Measurements from ENCODE around the gene LMNTD1.
A peak's percentile ranks its signal among the peaks of the same experiment; 100 is the strongest.
"Not testable (repeated sequence)": the region's sequence is repeated elsewhere in the genome, so short reads cannot be mapped to it uniquely, and the experiment has no call there.

LMNTD1 gene

DNA sequence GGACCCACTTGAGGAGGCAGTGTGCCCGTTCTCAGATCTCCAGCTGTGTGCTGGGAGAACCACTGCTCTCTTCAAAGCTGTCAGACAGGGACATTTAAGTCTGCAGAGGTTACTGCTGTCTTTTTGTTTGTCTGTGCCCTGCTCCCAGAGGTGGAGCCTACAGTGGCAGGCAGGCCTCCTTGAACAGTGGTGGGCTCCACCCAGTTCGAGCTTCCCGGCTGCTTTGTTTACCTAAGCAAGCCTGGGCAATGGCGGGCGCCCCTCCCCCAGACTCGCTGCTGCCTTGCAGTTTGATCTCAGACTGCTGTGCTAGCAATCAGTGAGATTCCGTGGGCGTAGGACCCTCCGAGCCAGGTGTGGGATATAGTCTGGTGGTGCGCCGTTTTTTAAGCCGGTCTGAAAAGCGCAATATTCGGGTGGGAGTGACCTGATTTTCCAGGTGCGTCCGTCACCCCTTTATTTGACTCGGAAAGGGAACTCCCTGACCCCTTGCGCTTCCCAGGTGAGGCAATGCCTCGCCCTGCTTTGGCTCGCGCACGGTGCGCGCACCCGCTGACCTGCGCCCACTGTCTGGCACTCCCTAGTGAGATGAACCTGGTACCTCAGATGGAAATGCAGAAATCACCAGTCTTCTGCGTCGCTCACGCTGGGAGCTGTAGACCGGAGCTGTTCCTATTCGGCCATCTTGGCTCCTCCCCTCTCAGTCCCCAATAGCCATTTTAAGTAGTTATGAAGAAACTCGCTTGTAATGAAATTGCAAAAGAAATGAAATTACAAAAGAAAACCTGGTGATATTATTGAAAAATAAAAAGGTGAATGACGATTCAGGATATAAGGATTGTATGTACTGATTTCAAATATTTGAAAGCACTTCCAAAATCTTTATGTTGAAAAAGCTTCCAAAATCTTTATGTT is 63.9 kb downstream of the LMNTD1 start:
- DNase-seq, result not testable (repeated sequence)

DNA sequence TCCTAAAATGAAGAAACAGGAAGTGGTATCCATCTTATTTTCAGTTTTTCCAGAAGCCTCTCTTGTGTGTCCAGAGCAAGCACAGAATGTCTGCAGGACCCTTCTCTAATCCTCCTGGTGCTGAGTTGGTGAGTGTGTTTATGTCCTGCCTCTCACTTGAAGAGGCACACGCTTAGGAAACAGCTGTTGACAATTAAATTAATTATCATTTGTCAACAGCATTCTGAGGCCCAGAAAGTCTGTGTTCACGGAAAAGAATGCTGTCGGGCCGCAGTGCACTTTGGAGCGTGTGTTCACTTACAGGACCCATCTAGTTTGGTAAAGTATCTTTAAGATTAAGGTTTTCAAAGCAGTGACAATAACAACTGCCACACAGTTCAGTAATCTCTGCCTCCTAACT is 70.5 kb downstream of the LMNTD1 start:
- no peak for DNase-seq

DNA sequence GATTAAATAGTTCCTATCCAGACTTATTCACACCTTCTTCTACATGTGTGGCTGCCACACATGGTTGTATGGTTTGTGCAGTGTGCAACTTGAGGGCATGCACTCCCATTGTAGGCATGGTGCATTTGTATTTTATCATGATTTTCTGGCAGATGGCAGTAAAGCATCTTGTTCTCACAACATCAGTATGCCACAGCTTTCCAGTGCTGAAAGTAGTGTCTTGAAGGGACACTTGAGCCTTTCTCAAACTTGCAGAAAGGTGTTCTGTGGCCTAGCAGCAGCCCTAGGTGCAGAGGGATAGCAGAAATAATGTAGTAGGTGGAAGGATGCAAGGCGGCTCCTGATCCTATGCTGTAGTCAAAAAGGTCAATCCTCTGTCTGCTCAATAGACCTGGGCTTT is 72.9 kb downstream of the LMNTD1 start:
- DNase-seq, result no peak

DNA sequence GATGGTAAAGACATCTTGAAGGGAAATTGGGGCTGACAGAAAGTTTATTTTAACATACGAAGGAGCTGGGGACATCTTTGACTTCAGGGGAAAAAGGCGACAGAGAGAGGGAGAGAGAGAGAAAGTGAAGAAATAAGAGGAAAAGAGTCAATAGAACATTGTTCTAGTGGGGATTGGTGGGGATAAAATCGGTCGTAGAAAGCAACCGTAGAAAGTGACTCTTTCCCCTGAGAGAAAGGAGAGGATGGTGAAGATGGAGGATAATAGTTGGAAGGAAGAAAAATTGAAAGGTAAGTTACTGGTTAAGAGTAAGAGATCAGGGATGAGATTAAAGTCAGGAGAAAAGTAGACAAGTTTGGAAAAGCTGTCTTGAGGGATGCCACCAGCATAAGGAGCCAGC is 75.9 kb downstream of the LMNTD1 start:
- no peak for DNase-seq

DNA sequence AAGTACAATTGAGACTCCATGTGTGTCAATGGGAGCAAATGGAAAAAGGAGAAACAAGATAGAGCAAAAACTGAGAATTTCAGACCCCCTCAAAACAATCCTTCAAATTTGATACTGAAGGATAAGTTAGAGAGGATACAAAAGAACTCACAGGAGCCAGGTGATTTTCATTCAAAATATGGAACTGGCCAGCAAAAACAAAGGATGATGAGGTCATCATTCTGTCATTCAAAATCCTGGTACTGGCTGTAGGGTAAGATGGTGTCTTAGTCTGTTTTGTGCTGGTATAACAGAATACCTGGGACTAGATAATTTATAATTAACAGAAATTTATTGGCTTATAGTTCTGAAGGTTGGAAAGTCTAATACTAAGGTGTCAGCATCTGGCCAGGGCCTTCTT is 80.6 kb downstream of the LMNTD1 start:
- no peak for DNase-seq

DNA sequence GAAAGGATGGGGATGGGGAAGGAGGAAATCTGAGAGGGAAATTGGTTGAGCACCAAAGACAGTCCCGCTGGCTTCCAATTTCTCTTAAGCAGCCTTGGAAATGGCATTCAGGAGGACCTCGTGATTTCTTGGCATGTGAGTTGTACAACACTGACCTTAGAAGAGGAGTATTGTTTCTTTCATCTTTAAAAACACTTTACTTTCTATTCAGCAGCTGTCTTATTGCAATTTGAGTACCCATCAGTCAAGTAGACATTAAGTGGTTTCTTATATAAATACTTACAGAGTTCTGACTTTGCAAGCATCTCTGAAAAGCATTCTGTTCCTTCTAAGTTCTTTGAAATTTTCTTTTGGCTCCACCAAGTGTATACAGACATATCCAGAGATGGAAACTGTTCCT is 83.2 kb downstream of the LMNTD1 start:
- no peak for DNase-seq

DNA sequence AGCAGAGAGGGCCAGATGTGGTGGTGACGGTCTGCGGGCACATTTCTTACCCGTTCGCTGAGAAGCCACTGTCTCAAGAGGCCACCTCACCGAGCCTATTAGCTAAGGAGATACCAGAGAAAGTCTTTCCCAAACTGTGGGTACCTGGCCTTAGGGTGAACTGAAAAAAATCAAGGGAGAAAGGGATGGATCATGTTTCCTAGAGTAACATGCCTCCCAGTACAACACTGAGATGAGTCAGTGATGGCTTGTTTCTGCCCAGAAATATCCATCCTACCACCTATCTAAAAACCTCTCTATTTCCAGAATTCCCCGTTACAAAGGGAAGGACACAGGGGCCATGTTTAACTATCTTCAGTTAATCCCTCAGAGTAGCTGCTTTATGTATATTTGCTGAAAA is 83.7 kb downstream of the LMNTD1 start:
- DNase-seq, result no peak

DNA sequence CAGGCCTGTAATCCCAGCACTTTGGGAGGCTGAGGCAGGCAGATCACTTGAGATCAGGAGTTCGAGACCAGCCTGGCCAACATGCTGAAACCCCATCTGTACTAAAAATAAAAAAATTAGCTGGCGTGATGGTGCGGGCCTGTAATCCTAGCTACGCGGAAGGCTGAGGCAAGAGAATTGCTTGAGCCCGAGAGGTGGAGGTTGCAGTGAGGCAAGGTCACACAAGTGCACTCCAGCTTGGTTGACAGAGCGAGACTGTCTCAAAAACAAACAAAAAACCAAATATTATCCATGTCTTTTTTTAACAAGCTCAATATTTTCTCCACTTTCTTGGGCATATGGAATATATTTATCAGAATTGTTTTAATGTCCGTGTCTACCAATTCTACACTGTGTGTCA is 89.6 kb downstream of the LMNTD1 start:
- no peak for DNase-seq

DNA sequence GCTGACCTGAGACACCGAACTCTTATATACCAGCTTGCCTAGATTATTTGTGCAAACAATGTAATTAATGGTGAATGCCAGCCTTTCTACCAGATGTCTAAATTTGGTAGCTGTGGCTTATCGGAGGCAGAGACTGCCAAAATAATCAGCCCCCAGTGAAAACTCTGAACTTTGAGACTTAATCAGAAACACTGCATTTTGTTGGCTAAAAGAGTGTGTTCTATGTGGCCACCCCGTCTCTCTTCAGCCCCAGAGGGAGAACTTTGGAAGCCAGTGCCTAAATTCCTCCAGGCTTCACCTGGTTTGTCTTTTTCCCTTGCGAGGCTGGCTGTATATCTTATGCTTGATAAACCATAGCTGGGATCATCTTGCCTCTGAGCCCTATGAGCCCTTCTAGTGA is 90.1 kb downstream of the LMNTD1 start:
- no peak for DNase-seq

DNA sequence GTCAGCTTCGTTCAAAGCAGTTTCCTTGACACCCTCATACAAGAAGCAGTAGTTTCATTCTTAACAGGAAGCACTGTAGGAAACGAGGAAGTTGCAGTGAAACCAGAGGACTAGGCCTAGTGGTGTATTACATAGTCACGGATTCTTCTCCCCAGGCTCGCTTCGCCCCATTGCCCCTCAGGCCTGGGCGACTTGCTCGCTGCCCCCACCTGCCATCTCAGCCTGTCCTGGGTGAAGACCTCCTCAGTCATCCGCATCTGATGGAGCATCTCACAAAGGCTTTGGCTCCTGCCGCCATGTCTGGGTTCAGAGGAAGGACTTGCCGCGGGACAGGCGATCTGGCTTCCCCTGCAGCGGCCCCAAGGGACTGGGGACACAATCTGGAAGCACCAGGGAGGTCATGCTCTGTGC is 93.5 kb downstream of the LMNTD1 start:
- DNase-seq, result peak; percentile 12

DNA sequence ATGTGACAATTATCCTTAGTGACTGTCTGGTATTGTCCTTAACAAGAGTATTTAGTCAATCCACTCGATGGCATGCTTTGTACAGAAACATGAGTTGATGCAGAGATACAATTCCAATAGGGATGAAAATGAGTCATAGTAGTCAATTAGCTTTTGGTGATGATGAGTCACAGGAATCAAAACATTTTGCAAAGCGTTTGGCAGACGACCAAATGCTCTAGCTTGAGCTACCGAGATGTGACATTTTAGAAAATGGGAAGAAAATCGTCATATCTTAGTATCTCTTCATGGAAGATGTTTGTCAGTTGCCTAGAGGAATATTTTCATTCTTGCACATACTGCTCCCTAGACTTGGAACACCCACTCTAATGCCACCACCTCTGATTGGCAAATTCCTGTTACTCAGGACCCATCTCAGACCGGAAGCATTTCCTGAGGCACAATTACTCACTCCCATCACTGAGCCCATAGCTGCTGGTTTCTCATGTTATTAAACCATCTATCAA is 95.0 kb downstream of the LMNTD1 start:
- DNase-seq, result no peak

DNA sequence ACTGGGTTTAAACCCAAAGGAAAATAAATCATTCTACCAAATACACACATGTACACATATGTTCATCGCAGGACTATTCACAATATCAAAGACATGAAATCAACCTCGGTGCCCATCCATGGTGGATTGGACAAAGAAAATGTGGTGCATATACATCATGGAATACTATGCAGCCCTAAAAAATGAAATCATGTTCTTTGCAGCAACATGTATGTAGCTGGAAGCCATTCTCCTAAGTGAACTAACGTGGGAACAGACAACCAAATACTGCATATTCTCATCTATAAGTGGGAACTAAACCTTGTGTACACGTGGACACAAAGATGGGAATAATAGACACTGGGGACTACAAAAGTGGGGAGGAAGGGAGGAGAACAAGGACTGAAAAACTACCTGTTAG is 96.6 kb downstream of the LMNTD1 start:
- no peak for DNase-seq

DNA sequence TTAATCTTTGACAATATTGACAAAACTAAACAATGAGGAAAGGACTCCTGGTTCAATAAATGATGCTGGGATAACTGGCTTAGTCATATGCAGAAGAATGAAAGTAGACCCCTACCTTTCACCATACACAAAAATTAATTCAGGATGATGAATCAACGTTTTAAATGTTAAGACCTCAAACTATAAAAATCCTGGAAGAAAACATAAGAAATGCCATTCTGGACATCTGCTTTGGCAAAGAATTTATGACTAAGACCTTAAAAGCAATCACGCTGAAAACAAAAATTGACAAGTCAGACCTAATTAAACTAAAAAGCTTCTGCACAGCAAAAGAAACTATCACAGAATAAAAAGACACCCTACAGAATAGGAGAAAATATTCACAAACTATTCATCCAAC is 97.4 kb downstream of the LMNTD1 start:
- no peak for DNase-seq

DNA sequence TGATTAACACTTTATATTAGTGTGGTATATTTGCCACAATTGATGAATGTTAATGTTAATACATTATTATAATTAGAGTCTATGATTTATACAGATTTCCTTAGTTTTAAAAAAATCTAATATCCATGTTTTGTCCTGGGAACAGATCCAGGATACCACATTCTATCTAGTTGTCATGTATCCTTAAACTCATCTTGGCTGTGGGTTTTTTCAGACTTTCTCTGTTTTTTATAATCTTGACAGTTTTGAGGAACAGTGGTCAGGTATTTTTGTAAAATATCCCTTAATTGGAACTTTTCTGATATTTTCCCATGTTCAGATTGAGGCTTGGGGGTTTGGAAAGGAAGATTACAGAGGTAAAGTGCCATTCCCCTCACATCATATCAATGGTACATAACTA is 104.1 kb downstream of the LMNTD1 start:
- DNase-seq, result no peak

DNA sequence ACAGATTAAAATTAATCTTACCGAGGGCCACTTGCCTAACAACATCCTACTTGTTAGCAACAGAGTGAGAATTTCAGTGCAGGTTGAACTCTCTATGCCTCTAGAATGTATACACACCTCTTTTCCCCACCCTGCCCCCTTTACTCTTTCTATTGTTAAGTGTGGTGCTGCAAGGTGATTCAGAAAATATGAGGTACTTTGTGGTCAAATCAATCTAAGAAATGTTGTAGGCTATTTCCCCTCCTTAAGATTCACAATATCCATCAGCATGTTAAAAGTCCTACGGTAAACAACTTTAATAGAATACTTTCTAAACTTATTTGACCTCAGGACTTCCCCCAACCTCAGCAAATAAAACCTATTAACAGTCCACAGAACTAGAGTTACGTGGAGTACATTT is 106.0 kb downstream of the LMNTD1 start:
- DNase-seq, result no peak

DNA sequence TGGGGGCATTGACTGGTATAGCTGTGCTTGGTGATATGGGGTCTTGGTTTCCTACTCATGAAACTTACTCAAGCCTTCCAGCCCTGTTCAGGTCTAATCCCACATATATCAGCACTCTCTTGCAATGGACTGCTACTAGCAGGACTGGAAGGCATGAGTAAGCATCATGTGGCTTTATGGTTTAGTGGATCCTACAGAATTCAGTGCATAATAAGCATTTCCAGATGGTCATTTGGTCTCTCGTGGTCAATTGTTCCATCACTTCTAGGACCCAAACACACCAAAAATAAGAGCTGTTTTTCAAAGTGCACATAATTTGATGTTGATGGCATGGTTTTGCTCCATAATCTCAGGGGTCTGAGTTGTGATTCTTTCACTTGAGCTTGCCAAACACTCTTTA is 114.4 kb downstream of the LMNTD1 start:
- no peak for DNase-seq

DNA sequence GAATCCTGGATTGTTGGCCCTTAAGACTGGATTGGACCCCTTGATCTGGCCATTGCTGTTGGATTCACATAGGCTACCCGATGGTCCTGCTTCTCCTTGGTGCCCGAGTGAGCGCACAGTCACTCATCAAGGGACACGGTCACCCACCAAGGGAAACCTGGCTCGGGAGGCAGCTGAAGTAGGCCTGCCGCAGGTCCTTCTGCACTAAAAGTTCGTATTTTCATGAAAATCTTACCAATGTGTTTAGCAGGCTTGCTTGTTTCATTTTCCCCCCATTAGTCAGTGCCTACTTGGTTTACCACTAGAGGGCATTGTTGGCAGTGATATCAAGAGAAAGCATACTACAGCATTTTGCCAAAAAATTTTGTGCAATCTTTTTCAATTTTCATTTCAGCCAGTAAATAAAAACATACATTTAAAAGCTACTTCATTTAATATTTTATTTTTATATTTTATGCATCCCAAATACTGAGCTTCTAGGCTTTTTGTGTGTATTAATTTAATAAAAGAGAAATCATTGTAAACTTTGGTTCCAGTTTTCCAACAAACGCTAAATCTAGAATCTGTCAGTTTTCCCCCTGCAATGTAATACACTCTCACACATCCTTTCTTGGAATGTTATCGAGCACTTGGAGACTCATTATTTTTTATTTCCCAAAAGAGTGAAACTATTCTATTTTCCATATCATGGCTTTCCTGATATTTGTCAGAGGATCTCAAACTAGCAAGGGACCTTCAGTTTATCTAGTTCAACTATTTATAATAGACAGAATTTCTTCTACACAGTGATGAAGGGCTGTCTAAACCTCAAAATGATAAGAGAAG is 116.7 kb downstream of the LMNTD1 start:
- DNase-seq, result peak; percentile 88

DNA sequence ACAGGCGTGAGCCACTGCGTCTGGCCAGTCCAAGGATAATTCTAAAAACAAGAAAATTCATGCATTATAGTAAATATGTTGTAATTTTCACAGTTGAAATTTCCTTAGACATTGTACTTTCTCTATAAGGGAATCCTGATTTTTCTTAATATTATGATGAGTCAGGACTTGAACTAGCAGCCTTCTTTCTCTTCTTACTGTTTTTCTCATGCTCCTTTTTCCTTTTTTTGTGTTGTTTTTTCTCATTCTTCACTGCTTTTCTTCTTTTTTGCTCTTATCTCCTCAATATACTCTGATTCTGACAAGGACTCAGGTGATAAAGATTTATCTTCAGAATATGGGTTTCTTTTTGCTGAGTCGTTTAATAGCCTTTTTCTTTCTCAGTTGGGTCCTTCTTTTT is 117.7 kb downstream of the LMNTD1 start:
- DNase-seq, result no peak

DNA sequence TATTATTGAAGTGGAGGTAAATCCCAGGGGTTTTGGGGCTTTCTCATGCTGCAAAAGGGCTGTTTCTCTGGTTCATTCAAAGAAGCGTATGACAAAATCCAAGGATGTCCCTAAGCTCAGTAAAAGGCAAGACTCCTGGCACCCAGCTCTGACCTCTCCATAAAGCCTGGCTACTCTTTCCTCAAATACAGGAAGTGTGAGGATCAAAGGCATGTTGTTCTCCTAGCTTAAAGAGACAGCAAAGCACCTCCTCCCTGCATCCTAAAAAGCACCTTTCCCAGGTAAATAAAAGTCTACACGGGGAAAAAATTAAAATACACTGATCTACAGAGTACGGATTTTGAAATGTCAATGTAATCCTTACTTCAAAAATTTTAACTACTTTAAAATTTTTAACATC is 118.6 kb downstream of the LMNTD1 start:
- no peak for DNase-seq

DNA sequence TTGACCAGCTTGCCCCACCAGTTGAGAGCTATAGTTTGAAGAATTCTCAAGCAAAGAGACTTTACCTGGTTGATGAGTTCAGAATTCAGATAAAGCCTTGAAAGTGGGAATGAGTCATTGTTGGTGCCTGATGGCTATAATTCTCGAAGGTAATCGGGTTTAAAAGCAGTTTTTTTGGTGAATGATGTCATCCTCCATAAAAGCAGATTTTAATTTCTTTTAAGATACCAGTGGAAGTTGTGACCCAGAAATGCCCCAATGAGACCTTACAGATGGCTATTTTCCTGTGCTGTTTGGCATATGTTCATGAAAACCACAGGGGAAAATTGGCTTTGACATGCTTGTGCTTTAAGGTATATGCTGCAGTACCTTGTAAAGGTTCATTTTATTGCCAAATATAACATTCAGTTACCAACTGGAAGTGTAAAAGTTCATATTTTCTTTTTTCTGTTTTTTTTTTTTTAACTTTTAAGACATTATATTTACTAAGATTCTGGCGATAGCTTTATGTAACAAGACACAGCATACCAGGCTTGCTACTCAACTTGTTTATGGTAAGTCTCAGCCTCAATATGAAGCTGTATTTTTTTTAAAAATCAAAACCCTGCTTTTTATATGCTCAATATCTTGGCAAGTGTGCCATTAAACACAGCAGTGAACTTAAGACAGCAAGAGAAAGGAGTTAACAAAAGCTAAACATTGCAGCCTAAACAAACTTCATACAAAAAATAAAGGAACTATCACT is 119.3 kb downstream of the LMNTD1 start:
- no peak for DNase-seq

DNA sequence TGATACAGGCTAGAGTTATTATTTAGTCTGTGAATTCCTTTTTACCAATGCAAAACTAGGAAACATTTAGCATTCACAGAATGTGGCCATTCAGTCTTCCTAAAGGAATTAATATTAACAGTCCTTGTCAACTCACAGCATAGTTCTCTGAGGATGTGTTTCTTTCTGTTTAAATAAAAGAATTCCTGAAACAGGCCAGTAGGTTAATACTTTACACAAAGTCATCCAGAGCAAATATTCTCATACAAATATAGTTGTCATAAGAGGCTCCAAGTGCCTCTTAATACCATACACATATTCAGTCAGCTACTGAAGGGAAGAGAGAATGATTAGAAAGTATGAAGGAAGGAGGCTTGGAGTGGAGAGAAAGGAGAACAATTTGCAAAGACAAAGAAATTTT is 120.1 kb downstream of the LMNTD1 start:
- no peak for DNase-seq

DNA sequence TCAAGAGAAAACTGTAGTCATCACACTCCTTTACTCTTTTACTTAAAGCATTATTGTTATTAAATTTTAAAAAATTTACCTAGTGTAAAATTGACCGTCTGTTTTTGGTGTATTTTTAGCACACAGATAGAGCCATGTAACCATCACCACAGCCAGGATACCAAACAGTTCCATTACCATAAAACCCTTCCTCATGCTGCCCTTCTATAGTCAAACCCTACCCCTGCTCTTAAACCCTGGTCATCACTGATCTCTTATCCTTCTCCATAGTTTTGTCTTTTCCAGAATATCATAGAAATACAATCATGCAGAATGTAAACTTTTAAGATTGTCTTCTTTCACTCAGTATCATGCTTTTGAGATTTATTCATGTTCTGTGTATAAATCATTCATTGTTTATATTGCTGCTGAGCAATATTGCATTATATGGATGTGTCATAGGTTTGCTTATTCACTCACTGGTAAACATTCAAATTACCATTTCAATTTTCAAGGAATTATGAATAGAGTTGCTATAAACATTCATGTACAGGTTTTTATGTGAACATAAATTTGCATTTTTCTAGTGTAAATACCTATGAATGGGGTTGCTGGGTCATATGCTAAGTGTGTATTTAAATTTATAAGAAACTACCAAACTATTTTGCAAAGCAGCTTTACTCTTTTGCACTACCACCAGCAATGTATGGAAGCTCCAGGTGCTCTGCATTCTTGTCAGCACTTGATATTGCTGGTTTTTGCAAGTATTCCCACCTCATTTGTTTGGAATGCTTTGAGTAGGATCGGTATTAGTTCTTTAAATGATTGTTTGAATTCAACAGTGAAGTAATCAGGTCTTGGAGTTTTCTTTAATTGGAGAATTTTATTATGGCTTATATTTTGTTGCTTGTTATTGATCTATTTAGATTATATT is 125.5 kb downstream of the LMNTD1 start:
- no peak for DNase-seq
